HCT116 (cell line): ENCODE results near the gene ROBO1.

Experiments
- CEBPB ChIP-seq: IDR thresholded peaks from 2 replicates; pipeline ENCODE4 v1.6.1; 2012; ENCODE audit warnings: low read depth
- EZH2 ChIP-seq: fragments of 200-600 bp; sonication (generic); IDR thresholded peaks from 2 replicates; pipeline ENCODE4 v1.6.1; 2017; ENCODE audit warnings: antibody characterized with exemption, mixed run types
- EZH2phosphoT487 ChIP-seq: fragments of 200-600 bp; IDR thresholded peaks from 2 replicates; pipeline ENCODE4 v1.6.1; 2018; ENCODE audit warnings: antibody characterized with exemption, borderline replicate concordance
- POLR2A ChIP-seq: IDR thresholded peaks from 2 replicates; pipeline ENCODE4 v1.7.0; 2011; ENCODE audit warnings: borderline replicate concordance; ENCODE audit not compliant: insufficient read depth, insufficient read length; ENCODE audit errors: extremely low read depth
- SIN3A ChIP-seq: IDR thresholded peaks from 2 replicates; pipeline ENCODE4 v1.6.1; 2012; ENCODE audit warnings: low read depth
- SP1 ChIP-seq: IDR thresholded peaks from 2 replicates; pipeline ENCODE4 v1.6.1; 2012; ENCODE audit warnings: low read depth
- ZFX ChIP-seq: fragments of 450-650 bp; IDR thresholded peaks from 2 replicates; pipeline ENCODE4 v1.6.1; 2017
- TF ChIP-seq, protein P1 (sequence below), 3 experiments: fragments of 200-600 bp in 1 of 3; sonication (generic) in 1 of 3; IDR thresholded peaks in 2 of 3; conservative IDR thresholded peaks in 1 of 3; 2 replicates each; pipeline ENCODE4 v1.5.1; 2012 to 2017; ENCODE audit warnings: low read depth in 2 of 3, low read length in 2 of 3, antibody characterized with exemption in 1 of 3, borderline replicate concordance in 1 of 3, control low read depth in 1 of 3, mild to moderate bottlenecking in 1 of 3, mixed read lengths in 1 of 3, mixed run types in 1 of 3, moderate library complexity in 1 of 3; ENCODE audit not compliant: insufficient read depth in 1 of 3

DNA sequence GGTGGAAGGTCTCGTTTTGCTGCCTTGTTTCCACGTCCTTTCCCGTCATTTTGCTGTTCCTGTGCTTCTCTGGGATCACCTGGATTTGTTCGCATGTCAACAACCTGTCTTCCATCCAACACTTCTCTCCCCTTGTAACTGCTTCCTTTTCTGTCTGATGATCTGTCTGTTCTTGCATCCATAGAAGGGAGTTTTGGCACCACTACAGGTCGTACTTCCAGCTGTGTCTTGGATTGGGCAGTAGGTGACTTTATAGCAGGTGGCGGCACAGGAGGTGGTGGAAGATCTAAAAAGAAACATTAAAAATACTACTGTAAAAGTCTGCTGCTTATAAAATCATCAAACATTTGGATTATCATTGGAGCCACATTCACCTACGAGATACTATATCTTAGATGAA lies 1161.0 kb downstream of the ROBO1 start:
- TF ChIP-seq, protein P1, sequence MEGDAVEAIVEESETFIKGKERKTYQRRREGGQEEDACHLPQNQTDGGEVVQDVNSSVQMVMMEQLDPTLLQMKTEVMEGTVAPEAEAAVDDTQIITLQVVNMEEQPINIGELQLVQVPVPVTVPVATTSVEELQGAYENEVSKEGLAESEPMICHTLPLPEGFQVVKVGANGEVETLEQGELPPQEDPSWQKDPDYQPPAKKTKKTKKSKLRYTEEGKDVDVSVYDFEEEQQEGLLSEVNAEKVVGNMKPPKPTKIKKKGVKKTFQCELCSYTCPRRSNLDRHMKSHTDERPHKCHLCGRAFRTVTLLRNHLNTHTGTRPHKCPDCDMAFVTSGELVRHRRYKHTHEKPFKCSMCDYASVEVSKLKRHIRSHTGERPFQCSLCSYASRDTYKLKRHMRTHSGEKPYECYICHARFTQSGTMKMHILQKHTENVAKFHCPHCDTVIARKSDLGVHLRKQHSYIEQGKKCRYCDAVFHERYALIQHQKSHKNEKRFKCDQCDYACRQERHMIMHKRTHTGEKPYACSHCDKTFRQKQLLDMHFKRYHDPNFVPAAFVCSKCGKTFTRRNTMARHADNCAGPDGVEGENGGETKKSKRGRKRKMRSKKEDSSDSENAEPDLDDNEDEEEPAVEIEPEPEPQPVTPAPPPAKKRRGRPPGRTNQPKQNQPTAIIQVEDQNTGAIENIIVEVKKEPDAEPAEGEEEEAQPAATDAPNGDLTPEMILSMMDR (IDR thresholded peaks at IDR 0.05 in 2 of 3, conservative IDR thresholded peaks at IDR 0.05 in 1 of 3; ENCODE audit: borderline replicate concordance in 1 of 3, insufficient read depth in 1 of 3, low read depth in 2 of 3, low read length in 2 of 3): no peak
- no peak for TF ChIP-seq EZH2
- no peak for TF ChIP-seq SP1
- no peak for TF ChIP-seq POLR2A
- no peak for TF ChIP-seq ZFX
- no peak for TF ChIP-seq SIN3A
- TF ChIP-seq CEBPB: no peak
- TF ChIP-seq EZH2phosphoT487: no peak
